GM12891 (cell line): ENCODE results near the gene RPGRIP1L.
"Not testable (repeated sequence)": the region's sequence is repeated elsewhere in the genome, so short reads cannot be mapped to it uniquely, and the experiment has no call there.

ENCODE experiments used
- DNase-seq: peaks from one replicate; pipeline ENCODE4 v3.0.0; 2011; ENCODE audit warnings: low spot score; ENCODE audit not compliant: insufficient read length
- FAIRE-seq: peaks from 2 replicates; lab custom pipeline; 2011; peaks lifted over from hg19 to GRCh38; lab: Jason Lieb, UNC
- PAX5 ChIP-seq: IDR thresholded peaks from 2 replicates; pipeline ENCODE4 v1.6.1; 2011; ENCODE audit warnings: low read length, moderate library complexity, mild to moderate bottlenecking; ENCODE audit not compliant: insufficient read depth, severe bottlenecking
- POLR2A ChIP-seq: IDR thresholded peaks from 2 replicates; pipeline ENCODE4 v1.6.1; 2011; ENCODE audit warnings: low read depth, low read length, control low read depth
- POLR2AphosphoS5 ChIP-seq: IDR thresholded peaks from 2 replicates; pipeline ENCODE4 v1.6.1; 2011; ENCODE audit warnings: low read depth, low read length, control low read depth
- POU2F2 ChIP-seq: IDR thresholded peaks from 2 replicates; pipeline ENCODE4 v1.6.1; 2011; ENCODE audit warnings: low read depth, mild to moderate bottlenecking, control low read depth, low read length, moderate library complexity
- SPI1 ChIP-seq: IDR thresholded peaks from 2 replicates; pipeline ENCODE4 v1.6.1; 2011; ENCODE audit warnings: low read depth, low read length, control low read depth
- TAF1 ChIP-seq: IDR thresholded peaks from 2 replicates; pipeline ENCODE4 v1.6.1; 2011; ENCODE audit warnings: low read depth, low read length, control low read depth

Gene RPGRIP1L

DNA sequence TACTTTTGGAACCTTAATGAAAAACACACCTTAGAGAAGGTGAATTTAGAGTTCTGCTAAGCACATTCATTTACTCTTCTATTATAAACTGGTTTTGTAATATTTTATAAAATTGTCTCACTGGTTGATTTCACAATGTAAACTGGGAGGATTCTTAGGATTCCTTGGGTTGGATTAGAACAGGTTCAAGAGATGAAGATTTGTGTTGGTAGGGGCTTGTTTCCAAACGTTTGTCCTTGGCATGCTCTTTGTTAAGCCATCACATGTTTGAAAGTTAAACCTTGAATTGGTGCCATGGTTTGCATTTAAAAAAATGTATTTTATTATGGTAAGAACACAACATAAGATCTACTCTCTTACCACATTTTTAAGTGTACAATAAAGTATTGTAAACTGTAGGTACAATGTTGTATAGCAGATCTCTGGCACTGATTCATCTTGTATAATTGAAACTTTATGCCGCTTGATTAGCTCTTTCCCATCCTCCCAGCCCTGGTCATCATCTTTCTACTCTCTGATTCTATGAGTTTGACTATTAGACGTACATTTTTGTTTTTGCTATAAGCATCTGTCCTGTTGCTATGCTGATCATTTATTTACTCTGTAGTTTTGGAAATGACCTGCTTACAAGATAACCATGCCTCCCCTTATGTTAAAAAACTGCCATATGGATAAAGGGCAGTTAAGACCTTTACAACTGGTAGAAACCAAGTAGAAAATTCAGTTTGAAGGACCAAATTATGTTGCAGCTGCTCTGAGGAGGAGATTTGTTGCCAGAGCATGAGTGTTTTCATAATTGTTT, 9.9 kb upstream of the RPGRIP1L start:
- DNase-seq: no peak
- no peak for TF ChIP-seq POLR2AphosphoS5
- no peak for TF ChIP-seq POLR2A
- no peak for TF ChIP-seq POU2F2
- TF ChIP-seq TAF1: no peak
- no peak for TF ChIP-seq SPI1
- TF ChIP-seq PAX5: no peak

GRCh38 chr16:53712065-53712464, 8.4 kb upstream of the RPGRIP1L start:
- FAIRE-seq (no peak), DNase-seq (no peak)
- TF ChIP-seq POLR2A (no peak), POU2F2 (no peak)

More for the DNA sequence above, 9.9 kb upstream of the RPGRIP1L start:
- no peak for FAIRE-seq

DNA sequence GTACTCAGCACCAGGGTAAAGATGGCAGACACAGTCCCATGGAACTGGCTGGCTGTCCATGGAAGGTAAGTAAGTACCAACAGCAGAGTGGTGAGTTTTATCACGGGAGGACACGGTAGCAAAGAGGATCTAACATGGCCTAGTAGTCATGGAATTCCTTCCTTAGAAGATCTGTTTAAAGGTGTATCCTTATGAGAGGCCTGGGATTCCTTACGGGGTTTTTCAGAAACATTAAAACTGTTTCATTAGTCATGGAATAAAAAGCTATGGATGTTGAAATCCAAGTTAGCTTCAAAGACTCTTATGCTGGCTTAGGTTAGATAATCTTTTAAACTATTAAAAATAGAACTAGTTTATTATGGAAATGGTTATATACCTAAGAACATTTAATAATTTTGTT, 7.7 kb upstream of the RPGRIP1L start:
- FAIRE-seq: no peak
- no peak for DNase-seq
- TF ChIP-seq POU2F2 (no peak), POLR2AphosphoS5 (no peak), TAF1 (no peak), POLR2A (no peak), SPI1 (no peak), PAX5 (no peak)

- FAIRE-seq (no peak), DNase-seq (no peak)
- no peak for TF ChIP-seq TAF1
- TF ChIP-seq POU2F2: no peak
- TF ChIP-seq SPI1: no peak
- TF ChIP-seq POLR2A: no peak
- TF ChIP-seq PAX5: no peak
- TF ChIP-seq POLR2AphosphoS5: no peak
These were observed 4.8 kb upstream of the RPGRIP1L start for GRCh38 chr16:53708490-53708889.

GRCh38 chr16:53707671-53708070, 4.0 kb upstream of the RPGRIP1L start:
- TF ChIP-seq PAX5: no peak
- no peak for TF ChIP-seq POLR2AphosphoS5
- TF ChIP-seq POLR2A: no peak
- TF ChIP-seq SPI1: no peak
- no peak for TF ChIP-seq TAF1
- no peak for TF ChIP-seq POU2F2
- DNase-seq: no peak
- no peak for FAIRE-seq

DNA sequence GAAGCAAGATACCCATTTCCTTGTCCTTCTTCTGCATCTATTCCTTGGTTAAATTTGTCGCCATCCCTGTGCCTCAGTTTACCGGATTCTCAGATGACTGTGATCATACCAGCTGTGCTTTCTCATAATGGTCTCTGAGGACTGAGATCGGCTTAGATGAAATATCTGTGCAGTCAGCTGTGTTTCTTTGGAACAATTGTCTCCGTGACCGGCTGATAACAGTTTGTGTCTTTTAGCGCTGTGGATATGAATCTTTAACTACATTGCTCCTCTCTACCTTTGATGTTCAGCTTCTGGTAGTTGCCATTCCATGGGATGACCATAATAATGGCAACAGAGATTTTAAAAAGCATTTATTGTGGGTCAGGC, 770 bp upstream of the RPGRIP1L start:
- FAIRE-seq (no peak), DNase-seq (no peak)
- TF ChIP-seq POU2F2 (no peak), POLR2A (no peak), SPI1 (no peak), TAF1 (no peak)

DNA sequence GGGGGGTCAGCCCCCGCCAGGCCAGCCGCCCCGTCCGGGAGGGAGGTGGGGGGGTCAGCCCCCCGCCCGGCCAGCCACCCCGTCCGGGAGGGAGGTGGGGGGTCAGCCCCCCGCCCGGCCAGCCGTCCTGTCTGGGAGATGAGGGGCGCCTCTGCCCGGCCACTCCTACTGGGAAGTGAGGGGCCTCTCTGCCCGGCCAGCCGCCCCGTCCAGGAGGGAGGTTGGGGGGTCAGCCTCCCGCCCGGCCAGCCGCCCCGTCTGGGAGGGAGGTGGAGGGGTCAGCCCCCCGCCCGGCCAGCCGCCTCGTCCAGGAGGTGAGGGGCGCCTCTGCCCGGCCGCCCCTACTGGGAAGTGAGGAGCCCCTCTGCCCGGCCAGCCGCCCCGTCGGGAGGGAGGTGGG, 5.4 kb downstream of the RPGRIP1L start:
- not testable (repeated sequence) for DNase-seq, FAIRE-seq

GRCh38 chr16:53695070-53695469, 8.6 kb downstream of the RPGRIP1L start:
- DNase-seq (no peak), FAIRE-seq (peak; percentile 9)
- TF ChIP-seq POLR2A (no peak), POLR2AphosphoS5 (no peak), TAF1 (no peak), PAX5 (no peak), POU2F2 (no peak), SPI1 (no peak)

DNA sequence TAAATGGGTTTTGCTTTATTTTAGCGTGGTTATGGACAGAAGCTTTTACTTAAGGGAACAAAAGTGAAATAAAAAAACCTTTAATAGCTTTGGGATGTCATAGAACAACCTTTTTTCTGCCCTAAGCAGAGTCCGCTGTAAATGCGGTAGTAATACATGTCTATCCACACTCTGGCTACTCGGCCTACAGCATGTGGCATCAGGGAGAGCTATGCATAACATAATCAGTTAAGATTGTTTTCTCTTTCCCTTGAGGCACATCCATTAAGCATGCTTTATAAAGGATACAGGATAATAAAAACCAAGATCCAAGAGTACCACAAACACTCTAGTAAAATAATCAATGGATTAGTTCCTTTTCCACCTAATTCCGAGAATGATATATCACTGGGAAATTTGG, 10.3 kb downstream of the RPGRIP1L start:
- FAIRE-seq (no peak), DNase-seq (no peak)
- TF ChIP-seq PAX5: no peak
- no peak for TF ChIP-seq TAF1
- no peak for TF ChIP-seq POLR2A
- TF ChIP-seq SPI1: no peak
- TF ChIP-seq POU2F2: no peak
- TF ChIP-seq POLR2AphosphoS5: no peak

- no peak for FAIRE-seq
- no peak for DNase-seq
- TF ChIP-seq SPI1: no peak
- TF ChIP-seq POLR2AphosphoS5: no peak
- no peak for TF ChIP-seq PAX5
- no peak for TF ChIP-seq POLR2A
- TF ChIP-seq TAF1: no peak
- no peak for TF ChIP-seq POU2F2
These were observed 11.5 kb downstream of the RPGRIP1L start for GRCh38 chr16:53692146-53692545.

- TF ChIP-seq TAF1: no peak
- DNase-seq (no peak), FAIRE-seq (no peak)
These were observed 12.9 kb downstream of the RPGRIP1L start for GRCh38 chr16:53690771-53691170.

GRCh38 chr16:53689636-53690035, 14.0 kb downstream of the RPGRIP1L start:
- DNase-seq (no peak), FAIRE-seq (no peak)
- no peak for TF ChIP-seq POU2F2
- TF ChIP-seq POLR2AphosphoS5: no peak
- TF ChIP-seq PAX5: no peak
- TF ChIP-seq POLR2A: no peak
- TF ChIP-seq TAF1: no peak
- no peak for TF ChIP-seq SPI1
